CD4-positive, CD25-positive, alpha-beta regulatory T cell (primary cell): Measurements from ENCODE around the gene PYM1. TPM values are rescaled to one million over a fixed set of nuclear protein-coding genes. Genes with fewer than 3 reads are reported as not detected.

Experiments
- polyA plus RNA-seq, 4 donors: library from polyadenylated mRNA; unstranded; fragments of 300-500 nt; fragmentation: Illumina TruSeq; gene quantifications; one replicate each; pipeline ENCODE4 v1.2.3, GENCODE V29; 2021
- total RNA-seq: library from RNA; stranded (reverse); gene quantifications from one replicate; pipeline ENCODE4 v1.2.3, GENCODE V29; 2022

PYM1 gene
- total and polyA plus RNA-seq, 5 donors from 2014 or later, result 34.0 to 123 (median 110) TPM

Other genes starting within 250 kb of the PYM1 start
- 0.76 TPM for gene ITGA7, start 220.0 kb downstream of the PYM1 start, total RNA-seq
- under 1 TPM in 1 of 4 donors, not detected in 3; 0.29 TPM for gene ITGA7, start 220.0 kb downstream of the PYM1 start, polyA plus RNA-seq
- gene BLOC1S1, start 211.8 kb downstream of the PYM1 start, total RNA-seq, result 60.1 TPM
- 100 to 1,000 TPM in 3 of 4 donors, 10 to 100 TPM in 1; 83.6 to 128 (median 112) TPM for gene BLOC1S1, start 211.8 kb downstream of the PYM1 start, polyA plus RNA-seq
- 10.1 TPM for gene RDH5, start 207.5 kb downstream of the PYM1 start, total RNA-seq
- gene RDH5, start 207.5 kb downstream of the PYM1 start, polyA plus RNA-seq, result 1 to 10 TPM in 3 of 4 donors, under 1 TPM in 1; 0.94 to 1.6 (median 1.4) TPM
- gene CD63, start 198.9 kb downstream of the PYM1 start, total RNA-seq, result 46.4 TPM
- 100 to 1,000 TPM; 145 to 205 (median 180) TPM for gene CD63, start 198.9 kb downstream of the PYM1 start, polyA plus RNA-seq
- 7.4 TPM for gene GDF11, start 184.8 kb downstream of the PYM1 start, total RNA-seq
- 1 to 10 TPM in 1 of 4 donors, under 1 TPM in 3; 0.56 to 1.2 (median 0.66) TPM for gene GDF11, start 184.8 kb downstream of the PYM1 start, polyA plus RNA-seq
- gene SARNP, start 110.2 kb downstream of the PYM1 start, total RNA-seq, result 49.3 TPM
- gene SARNP, start 110.2 kb downstream of the PYM1 start, polyA plus RNA-seq, result 100 to 1,000 TPM; 109 to 159 (median 134) TPM
- gene ORMDL2, start 109.9 kb downstream of the PYM1 start, total RNA-seq, result 17.8 TPM
- gene ORMDL2, start 109.9 kb downstream of the PYM1 start, polyA plus RNA-seq, result 100 to 1,000 TPM; 132 to 199 (median 140) TPM
- gene DNAJC14, start 98.3 kb downstream of the PYM1 start, total RNA-seq, result 19.7 TPM
- gene DNAJC14, start 98.3 kb downstream of the PYM1 start, polyA plus RNA-seq, result 10 to 100 TPM; 38.3 to 43.0 (median 42.3) TPM
- gene MMP19, start 85.0 kb downstream of the PYM1 start, total RNA-seq, result not detected
- gene MMP19, start 85.0 kb downstream of the PYM1 start, polyA plus RNA-seq, result not detected
- gene DGKA, start 3.3 kb upstream of the PYM1 start, total RNA-seq, result 1,086 TPM
- 100 to 1,000 TPM; 225 to 284 (median 253) TPM for gene DGKA, start 3.3 kb upstream of the PYM1 start, polyA plus RNA-seq
- 0.69 TPM for gene PMEL, start 38.1 kb upstream of the PYM1 start, total RNA-seq
- under 1 TPM in 3 of 4 donors, not detected in 1; 0.52 to 0.86 (median 0.57) TPM for gene PMEL, start 38.1 kb upstream of the PYM1 start, polyA plus RNA-seq
- gene CDK2, start 38.9 kb upstream of the PYM1 start, total RNA-seq, result 28.0 TPM
- gene CDK2, start 38.9 kb upstream of the PYM1 start, polyA plus RNA-seq, result 10 to 100 TPM in 2 of 4 donors, 1 to 10 TPM in 2; 8.4 to 12.6 (median 10.0) TPM
- 60.8 TPM for gene RAB5B, start 46.2 kb upstream of the PYM1 start, total RNA-seq
- 10 to 100 TPM; 66.8 to 73.4 (median 68.3) TPM for gene RAB5B, start 46.2 kb upstream of the PYM1 start, polyA plus RNA-seq
- 6.9 TPM for gene SUOX, start 69.4 kb upstream of the PYM1 start, total RNA-seq
- 10 to 100 TPM in 1 of 4 donors, 1 to 10 TPM in 3; 2.2 to 10.3 (median 5.9) TPM for gene SUOX, start 69.4 kb upstream of the PYM1 start, polyA plus RNA-seq
- gene IKZF4, start 93.1 kb upstream of the PYM1 start, total RNA-seq, result 22.3 TPM
- 1 to 10 TPM; 5.8 to 8.1 (median 6.4) TPM for gene IKZF4, start 93.1 kb upstream of the PYM1 start, polyA plus RNA-seq
- gene RPS26, start 114.0 kb upstream of the PYM1 start, total RNA-seq, result 26.3 TPM
- 1,000 to 10,000 TPM in 1 of 4 donors, 100 to 1,000 TPM in 3; 288 to 1,151 (median 836) TPM for gene RPS26, start 114.0 kb upstream of the PYM1 start, polyA plus RNA-seq
- 0.69 TPM for gene ERBB3, start 152.3 kb upstream of the PYM1 start, total RNA-seq
- under 1 TPM; 0.14 to 1.00 (median 0.56) TPM for gene ERBB3, start 152.3 kb upstream of the PYM1 start, polyA plus RNA-seq
- gene PA2G4, start 176.7 kb upstream of the PYM1 start, total RNA-seq, result 63.8 TPM
- gene PA2G4, start 176.7 kb upstream of the PYM1 start, polyA plus RNA-seq, result 100 to 1,000 TPM; 193 to 203 (median 196) TPM
- gene RPL41, start 188.7 kb upstream of the PYM1 start, total RNA-seq, result 4,134 TPM
- 1,000 to 10,000 TPM; 7,544 to 9,760 (median 8,849) TPM for gene RPL41, start 188.7 kb upstream of the PYM1 start, polyA plus RNA-seq
- 11.0 TPM for gene ZC3H10, start 190.4 kb upstream of the PYM1 start, total RNA-seq
- gene ZC3H10, start 190.4 kb upstream of the PYM1 start, polyA plus RNA-seq, result 1 to 10 TPM; 1.7 to 3.7 (median 2.9) TPM
- 190 TPM for gene ESYT1, start 200.4 kb upstream of the PYM1 start, total RNA-seq
- gene ESYT1, start 200.4 kb upstream of the PYM1 start, polyA plus RNA-seq, result 100 to 1,000 TPM; 249 to 395 (median 333) TPM
- 8.8 TPM for gene MYL6B, start 224.7 kb upstream of the PYM1 start, total RNA-seq
- gene MYL6B, start 224.7 kb upstream of the PYM1 start, polyA plus RNA-seq, result 10 to 100 TPM in 3 of 4 donors, 1 to 10 TPM in 1; 9.9 to 18.4 (median 11.3) TPM
- 933 TPM for gene MYL6, start 230.5 kb upstream of the PYM1 start, total RNA-seq
- gene MYL6, start 230.5 kb upstream of the PYM1 start, polyA plus RNA-seq, result 1,000 to 10,000 TPM; 2,559 to 3,471 (median 2,992) TPM